Lower leg skin (tissue), 3 donors: ENCODE data around the gene UMODL1.

ENCODE experiments used
- CTCF ChIP-seq, 3 donors: fragments of 450-650 bp; IDR thresholded peaks; one replicate each; pipeline ENCODE4 v1.5.1; 2016; ENCODE audit warnings: antibody characterized with exemption in 3 of 3, mild to moderate bottlenecking in 3 of 3, moderate library complexity in 2 of 3
- POLR2A ChIP-seq, 2 donors: fragments of 450-650 bp; IDR thresholded peaks; one replicate each; pipeline ENCODE4 v1.6.1; 2016 to 2017; ENCODE audit warnings: antibody characterized with exemption in 2 of 2, mild to moderate bottlenecking in 1 of 2, moderate library complexity in 1 of 2

GRCh38 chr21:42080788-42081083 lies 9.6 kb downstream of the UMODL1 start:
- no peak for TF ChIP-seq POLR2A (IDR thresholded peaks at IDR 0.05)
- no peak for TF ChIP-seq CTCF (IDR thresholded peaks at IDR 0.05)
